Adrenal gland (tissue), 5 donors: ENCODE measurements around the gene ANGEL1.

Source experiments
- POLR2A ChIP-seq, 2 donors: fragments of 450-650 bp; IDR thresholded peaks; one replicate each; pipeline ENCODE4 v1.6.1; 2017; ENCODE audit warnings: antibody characterized with exemption in 2 of 2, mild to moderate bottlenecking in 2 of 2, moderate library complexity in 1 of 2
- TF ChIP-seq, protein P1 (sequence below), 6 experiments: fragments of 450-650 bp in 4 of 6; fragments of 200-600 bp in 2 of 6; sonication (generic) in 1 of 6; IDR thresholded peaks; 1 replicate in 5 of 6; 2 replicates in 1 of 6; pipeline versions ENCODE4 v1.5.1 to v1.8.0; 2016 to 2021; ENCODE audit warnings: antibody characterized with exemption in 6 of 6, mild to moderate bottlenecking in 2 of 6, moderate library complexity in 1 of 6
- donor health status: DM: no; HTN: no; CAD: no.

DNA sequence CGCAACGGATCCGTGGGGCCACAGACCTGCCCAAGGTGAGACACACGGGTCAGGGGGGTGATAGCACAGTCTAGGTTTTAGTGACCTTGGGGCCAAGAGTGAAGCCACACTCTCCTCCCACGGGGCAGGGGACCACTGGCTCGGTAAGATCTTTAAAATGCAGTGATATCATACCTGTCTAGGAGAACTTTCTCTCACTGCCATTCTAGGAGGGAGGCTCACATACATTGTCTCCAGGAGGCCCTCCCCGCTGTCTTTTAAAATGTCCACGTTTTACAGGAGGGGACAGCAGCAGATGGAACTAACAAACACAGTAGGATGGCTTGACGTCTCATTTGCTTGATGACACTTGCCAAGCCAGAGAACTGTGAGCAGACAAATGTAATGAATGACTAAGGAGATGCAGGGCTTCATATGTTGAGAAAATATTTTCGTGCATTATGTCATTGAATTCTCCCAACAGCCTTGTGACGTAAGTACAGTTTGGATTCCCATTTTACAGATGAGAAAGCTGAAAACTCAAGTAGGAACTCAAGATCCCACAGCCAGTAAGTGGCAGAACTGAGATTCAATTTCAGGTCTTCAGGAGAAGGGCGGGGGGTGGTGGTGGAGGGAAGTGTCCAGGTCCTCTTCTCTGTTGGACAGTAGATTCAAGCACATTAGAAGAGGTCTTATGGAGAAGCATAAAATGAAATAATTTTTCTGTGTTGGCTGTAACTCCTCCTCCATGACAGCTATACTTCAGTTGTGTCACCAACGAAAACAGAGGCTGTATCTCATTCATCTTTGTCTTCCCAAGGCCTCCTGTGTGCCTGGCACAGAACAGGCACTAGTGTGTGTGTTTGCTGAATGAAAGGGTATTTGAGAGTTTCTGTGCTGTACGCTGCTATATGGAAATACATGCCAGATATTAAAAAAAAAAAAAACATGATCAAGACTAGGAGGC lies 49.3 kb downstream of the ANGEL1 start:
- TF ChIP-seq, protein P1, sequence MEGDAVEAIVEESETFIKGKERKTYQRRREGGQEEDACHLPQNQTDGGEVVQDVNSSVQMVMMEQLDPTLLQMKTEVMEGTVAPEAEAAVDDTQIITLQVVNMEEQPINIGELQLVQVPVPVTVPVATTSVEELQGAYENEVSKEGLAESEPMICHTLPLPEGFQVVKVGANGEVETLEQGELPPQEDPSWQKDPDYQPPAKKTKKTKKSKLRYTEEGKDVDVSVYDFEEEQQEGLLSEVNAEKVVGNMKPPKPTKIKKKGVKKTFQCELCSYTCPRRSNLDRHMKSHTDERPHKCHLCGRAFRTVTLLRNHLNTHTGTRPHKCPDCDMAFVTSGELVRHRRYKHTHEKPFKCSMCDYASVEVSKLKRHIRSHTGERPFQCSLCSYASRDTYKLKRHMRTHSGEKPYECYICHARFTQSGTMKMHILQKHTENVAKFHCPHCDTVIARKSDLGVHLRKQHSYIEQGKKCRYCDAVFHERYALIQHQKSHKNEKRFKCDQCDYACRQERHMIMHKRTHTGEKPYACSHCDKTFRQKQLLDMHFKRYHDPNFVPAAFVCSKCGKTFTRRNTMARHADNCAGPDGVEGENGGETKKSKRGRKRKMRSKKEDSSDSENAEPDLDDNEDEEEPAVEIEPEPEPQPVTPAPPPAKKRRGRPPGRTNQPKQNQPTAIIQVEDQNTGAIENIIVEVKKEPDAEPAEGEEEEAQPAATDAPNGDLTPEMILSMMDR (IDR thresholded peaks at IDR 0.05) = no peak
- no peak for TF ChIP-seq POLR2A (IDR thresholded peaks at IDR 0.05)
